ENCODE measurements around the gene PEX11A. TPM values are rescaled to one million over a fixed set of nuclear protein-coding genes. Genes with fewer than 3 reads are reported as not detected.

PEX11A gene

Small RNA genes lying within 50 kb of the gene (small RNA-seq; reads per million reads assigned to genes)
- not detected for gene RNU6-132P (ENCODE audit: insufficient read depth)

Measured in mesendoderm (in vitro differentiated cells).